ENCODE results near the gene CRYGN.

The CRYGN gene

DNA sequence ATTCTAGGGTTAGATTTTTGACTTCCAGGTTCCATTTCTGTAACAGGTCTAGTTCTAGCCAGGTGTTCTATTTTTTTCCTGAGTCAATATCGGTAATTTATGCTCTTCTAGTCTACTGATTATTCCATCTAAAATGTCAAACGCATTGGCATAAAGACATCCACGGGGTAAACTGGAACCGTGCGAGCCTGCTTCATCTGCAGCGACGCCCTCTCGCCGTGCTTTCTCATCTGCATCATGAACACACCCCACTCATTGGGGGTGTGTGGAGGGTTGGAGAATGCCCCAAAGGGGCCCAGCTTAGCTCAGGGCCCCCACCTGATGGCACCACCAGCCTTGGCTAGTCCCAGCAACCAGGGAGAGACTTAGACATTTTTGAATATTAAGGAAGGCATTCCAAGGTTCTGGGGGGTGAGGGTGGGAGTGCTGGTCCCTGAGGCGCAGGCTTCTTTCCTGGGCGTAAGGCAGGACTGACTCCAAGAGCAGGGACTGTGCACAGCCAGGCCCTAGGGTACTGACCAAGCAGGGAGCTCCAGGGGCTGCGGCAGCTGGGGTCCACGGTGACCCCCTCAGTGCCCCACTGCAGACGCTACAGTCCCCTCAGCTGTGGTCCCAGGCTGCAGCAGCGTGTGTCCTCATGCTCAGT lies 12.9 kb upstream of the CRYGN start:
- TF ChIP-seq GATA2 (IDR thresholded peaks at IDR 0.05; ENCODE audit: low read depth, low read length) = no peak
- no peak for TF ChIP-seq GATA3 (IDR thresholded peaks at IDR 0.05; ENCODE audit: low read depth, low read length)

DNA sequence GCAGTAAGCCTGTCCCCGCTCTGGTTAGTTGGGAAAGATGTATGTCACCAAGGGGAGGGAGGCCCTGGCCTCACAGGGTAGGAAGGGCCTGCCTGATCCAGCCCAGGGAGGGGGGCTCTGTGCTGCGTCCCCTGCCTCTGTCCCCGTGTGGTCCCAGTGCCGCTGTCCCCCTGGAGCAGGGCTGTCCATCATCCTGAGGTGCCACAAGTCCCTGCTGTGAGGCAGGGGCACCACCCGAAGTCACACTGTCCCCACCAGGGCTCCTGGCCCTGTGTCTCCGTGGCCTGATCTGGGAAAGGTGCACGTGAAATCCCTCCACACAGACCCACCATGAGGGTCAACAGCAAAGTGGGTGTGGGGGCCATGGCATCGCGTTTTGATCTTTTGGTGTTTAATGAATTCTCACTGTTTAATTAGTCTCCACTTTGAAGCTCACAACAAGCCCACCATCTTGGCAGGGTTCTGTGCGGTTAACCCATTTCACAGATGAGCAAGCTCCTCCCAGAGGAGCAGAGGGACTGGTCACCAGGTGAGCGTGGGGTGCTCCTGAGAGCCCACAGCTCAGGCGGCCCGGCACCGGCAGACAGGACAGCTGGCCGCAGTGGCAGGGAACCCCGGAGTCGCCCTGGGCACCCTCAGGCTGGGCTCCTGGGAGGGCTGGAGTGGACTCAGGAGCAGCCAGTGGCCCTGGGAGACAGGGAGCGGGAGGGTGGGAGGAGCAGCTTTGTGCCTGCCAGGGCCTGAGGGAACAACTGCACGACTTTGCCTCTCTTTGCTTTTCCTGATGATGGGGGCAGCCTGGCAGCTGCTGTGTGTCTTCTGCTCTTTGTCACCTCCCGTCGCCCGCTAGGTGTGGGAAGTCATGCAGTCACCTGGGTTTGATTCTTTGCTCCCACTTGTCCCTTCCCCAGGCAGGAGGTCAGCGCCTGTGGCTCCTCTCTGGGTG lies 12.0 kb upstream of the CRYGN start:
- TF ChIP-seq GATA2 (IDR thresholded peaks at IDR 0.05; ENCODE audit: low read depth, low read length) (no peak), GATA3 (IDR thresholded peaks at IDR 0.05; ENCODE audit: low read depth, low read length) (no peak)

DNA sequence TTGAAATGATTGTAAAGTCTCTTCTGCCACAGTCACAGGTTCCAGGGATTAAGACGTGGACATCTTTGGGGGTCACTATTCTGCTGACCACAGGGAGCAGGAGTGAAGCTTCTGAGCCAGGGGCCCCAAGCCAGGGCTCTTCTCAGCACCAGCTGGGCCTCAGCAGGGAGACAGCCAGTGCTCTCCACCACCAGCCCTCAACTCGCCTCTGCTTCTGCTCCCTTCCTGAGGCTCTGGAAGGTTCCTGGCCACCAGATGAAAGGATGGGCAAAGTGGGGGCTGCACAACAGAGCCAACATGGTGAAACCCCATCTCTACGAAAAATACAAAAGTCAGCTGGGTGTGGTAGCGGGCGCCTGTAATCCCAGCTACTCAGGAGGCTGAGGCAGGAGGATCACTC lies 11.2 kb upstream of the CRYGN start:
- TF ChIP-seq GATA2 (IDR thresholded peaks at IDR 0.05; ENCODE audit: low read depth, low read length) (no peak), GATA3 (IDR thresholded peaks at IDR 0.05; ENCODE audit: low read depth, low read length) (no peak)

DNA sequence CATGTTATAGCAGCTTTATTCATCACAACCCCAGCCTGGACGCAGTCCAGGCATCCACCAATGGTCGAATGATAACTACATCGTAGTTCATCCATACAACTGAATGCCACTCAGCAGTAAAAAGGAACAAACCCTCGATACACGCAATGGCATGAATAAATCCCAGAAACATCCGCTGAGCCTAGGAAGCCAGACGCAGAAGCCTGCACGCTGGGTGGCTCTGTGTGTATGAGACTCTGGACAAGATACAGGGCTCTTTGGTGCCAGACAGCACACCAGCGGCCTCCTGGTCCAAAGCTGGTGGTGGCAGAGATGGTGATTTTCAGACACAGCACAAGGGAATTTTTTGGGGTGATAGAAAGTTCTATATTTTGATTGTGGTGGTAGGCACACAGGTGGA lies 10.0 kb upstream of the CRYGN start:
- TF ChIP-seq GATA2 (IDR thresholded peaks at IDR 0.05; ENCODE audit: low read depth, low read length) = no peak

DNA sequence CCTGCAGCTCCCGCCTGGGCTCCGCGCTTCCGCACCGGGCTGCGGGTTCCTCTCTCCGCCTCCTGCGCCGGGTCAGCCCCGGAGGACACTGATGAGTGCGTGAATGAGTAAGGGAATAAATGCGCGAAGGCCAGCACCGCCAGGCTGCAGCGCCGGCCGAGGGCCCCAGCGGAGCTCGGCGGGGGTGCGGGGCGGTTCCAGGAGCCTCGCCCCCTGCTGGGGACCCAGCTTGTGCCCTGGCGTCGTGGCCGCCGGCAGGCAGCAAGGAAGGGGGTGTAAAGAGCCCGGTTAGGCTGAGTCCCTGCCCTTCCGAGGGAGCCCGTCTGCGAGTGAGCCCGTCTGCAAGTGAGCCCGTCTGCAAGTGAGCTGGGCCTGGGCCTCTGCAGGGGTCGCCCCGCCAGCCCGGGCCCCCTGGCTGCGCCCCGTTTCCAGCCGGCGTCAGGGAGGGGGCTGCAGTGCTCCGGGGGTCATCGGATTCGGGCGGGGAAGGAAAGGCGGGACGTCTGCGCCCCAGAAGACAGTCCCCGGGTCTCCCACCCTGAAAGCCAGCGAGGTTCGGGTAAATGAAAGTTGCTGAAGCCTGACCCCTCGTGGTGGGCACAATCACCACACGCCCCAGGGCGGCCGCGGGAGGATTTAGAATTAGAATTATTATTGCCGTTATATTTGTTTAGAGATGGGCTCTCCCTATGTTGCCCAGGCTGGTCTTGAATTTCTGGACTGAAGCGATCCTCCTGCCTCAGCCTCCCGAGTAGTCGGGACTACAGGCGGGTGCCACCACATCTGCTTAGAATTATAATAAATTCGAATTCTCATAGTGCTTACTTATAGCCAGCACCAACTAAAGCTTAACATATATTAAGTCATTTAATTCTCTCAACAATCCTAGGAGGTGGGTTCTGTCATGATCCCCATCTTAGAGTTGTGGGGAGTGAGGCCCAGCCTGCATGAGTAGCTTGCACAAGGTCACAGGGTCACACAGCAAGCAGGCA lies 8.6 kb upstream of the CRYGN start:
- TF ChIP-seq GATA3 (IDR thresholded peaks at IDR 0.05; ENCODE audit: low read depth, low read length) = no peak
- TF ChIP-seq GATA2 (IDR thresholded peaks at IDR 0.05; ENCODE audit: low read depth, low read length) = no peak

DNA sequence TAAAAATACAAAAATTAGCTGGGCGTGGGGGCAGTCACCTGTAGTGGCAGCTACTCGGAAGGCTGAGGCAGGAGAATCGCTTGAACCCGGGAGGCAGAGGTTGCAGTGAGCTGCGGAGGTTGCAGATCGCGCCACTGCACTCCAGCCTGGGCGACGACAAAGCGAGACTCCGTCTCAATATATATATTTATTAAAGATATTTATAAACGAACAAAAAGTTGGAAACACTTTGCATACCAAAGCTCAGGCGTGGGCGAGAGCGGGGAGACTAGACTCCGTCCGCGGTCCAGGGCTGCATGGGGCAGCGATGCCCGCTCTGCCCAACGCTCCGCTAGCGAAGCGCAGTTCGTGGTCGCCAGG lies 7.9 kb upstream of the CRYGN start:
- TF ChIP-seq GATA3 (IDR thresholded peaks at IDR 0.05; ENCODE audit: low read depth, low read length) (no peak), GATA2 (IDR thresholded peaks at IDR 0.05; ENCODE audit: low read depth, low read length) (no peak)

DNA sequence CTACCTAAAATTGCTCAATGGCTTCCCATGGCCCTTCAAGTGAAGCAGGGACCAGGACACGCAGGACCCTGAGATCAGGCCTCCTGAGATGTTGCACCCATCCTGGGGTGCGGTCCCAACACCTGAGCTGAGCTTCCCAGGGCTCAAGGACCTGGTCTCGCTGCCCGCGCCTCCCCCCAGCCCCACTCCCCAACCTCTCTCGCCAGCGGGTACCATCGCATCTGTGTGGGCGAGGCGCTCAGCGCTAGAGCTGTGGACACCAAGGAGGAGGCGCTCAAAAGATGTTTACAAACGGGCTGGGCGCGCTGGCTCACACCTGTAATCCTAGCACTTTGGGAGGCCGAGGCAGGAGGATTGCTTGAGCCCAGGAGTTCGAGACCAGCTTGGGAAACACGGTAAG lies 7.4 kb upstream of the CRYGN start:
- TF ChIP-seq GATA3 (IDR thresholded peaks at IDR 0.05; ENCODE audit: low read depth, low read length) (no peak), GATA2 (IDR thresholded peaks at IDR 0.05; ENCODE audit: low read depth, low read length) (no peak)

DNA sequence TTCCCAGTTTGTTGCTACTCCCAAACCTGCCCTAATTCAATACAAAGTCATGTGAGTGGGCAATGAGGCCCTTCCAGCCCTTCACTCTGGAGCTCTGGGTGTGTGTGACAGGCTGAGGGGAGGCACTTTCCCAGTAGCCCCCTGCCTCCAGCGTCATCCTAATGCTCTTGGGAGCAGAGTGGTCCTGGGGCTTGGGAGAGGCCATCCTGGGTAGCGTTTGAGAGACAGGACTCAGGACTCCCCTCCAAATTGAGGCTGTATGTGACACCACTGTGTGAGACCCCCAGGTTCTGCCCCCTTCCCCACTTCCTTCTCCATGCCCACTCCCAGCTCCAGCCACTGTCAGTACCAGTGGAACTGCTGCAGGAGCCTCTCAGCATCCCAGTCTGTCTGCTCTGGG lies 6.5 kb upstream of the CRYGN start:
- TF ChIP-seq GATA3 (IDR thresholded peaks at IDR 0.05; ENCODE audit: low read depth, low read length) = no peak
- no peak for TF ChIP-seq GATA2 (IDR thresholded peaks at IDR 0.05; ENCODE audit: low read depth, low read length)

DNA sequence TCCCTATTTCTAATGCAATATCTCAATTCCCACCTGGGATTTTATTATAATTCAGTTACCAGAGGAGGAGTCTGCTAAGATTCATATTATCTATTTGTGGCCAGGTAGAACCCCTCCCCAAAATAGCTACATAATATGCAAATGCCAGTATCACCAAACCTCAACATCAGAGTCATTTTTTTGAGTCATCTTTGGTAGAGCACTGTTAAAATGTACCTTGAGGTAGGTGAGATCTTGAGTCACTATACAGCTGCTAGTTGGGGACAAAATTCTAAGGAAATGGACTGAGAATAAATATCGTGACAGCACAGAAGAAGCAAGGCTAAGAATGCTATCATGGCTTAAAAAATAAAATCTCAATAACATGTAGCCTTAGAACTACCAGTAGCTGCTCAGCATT lies 4.7 kb upstream of the CRYGN start:
- TF ChIP-seq GATA3 (IDR thresholded peaks at IDR 0.05; ENCODE audit: low read depth, low read length) (no peak), GATA2 (IDR thresholded peaks at IDR 0.05; ENCODE audit: low read depth, low read length) (no peak)

DNA sequence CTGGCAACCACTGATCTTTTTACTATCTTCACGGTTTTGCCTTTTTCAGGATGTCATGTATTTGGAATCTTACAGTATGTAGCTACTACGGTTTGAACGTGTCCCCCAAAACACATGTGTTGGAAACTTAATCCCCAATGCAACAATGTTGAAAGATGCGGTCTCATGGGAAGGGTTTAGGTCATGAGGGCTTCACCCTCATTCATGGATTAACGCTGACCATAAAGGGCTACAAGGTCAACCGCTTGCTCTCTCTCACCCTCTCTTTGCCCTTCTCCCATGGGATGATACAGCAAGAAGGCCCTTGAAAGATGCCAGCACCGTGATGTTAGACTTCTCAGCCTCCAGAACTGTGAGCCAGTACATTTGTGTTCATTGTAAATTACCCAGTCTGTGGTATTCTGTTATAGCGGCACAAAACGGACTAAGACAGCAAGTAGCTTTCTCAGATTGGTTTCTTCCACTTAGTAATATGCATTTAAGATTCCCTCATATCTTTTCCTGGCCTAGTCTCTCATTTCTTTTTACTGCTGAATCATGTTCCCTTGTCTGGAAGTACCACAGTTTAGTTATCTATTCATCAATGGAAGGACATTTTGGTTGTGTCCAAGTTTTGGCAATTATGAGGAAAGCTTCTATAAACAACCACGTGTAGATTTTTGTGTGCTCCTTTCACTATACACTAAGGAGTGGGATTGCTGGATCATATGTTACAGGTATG lies 3.0 kb upstream of the CRYGN start:
- TF ChIP-seq GATA3 (IDR thresholded peaks at IDR 0.05; ENCODE audit: low read depth, low read length) = no peak
- TF ChIP-seq GATA2 (IDR thresholded peaks at IDR 0.05; ENCODE audit: low read depth, low read length) = no peak

DNA sequence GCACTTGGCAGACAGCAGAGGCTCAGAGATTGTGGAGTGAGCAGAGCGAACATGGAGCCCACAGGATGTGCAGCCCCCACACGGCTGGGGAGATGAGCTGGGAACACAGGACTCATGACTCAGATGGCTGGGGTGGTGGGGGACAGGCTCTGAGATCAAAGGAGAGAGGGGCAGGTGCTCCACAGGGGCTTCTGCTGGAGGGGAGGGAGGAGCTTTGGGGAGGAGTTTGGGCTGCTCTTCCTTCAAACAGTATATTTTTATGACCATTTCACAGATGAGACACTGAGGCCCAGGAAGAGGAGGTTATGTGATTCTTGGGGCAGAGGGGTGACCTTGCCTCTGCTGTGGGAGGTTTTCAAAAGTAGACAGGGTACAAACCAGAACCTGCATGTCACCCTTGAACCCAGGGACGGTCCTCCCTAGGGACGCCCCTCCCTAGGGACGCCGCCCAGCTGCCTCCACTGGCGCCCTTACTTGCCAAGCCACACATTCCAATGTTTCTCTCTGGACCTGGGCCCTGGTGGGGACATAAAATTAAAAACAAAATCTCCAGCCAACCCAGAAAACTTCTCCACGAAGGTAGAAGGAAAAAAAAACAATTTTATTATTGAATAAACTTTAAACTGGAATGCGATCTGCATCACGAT lies 981 bp upstream of the CRYGN start:
- TF ChIP-seq GATA3 (IDR thresholded peaks at IDR 0.05; ENCODE audit: low read depth, low read length) (no peak), GATA2 (IDR thresholded peaks at IDR 0.05; ENCODE audit: low read depth, low read length) (no peak)

DNA sequence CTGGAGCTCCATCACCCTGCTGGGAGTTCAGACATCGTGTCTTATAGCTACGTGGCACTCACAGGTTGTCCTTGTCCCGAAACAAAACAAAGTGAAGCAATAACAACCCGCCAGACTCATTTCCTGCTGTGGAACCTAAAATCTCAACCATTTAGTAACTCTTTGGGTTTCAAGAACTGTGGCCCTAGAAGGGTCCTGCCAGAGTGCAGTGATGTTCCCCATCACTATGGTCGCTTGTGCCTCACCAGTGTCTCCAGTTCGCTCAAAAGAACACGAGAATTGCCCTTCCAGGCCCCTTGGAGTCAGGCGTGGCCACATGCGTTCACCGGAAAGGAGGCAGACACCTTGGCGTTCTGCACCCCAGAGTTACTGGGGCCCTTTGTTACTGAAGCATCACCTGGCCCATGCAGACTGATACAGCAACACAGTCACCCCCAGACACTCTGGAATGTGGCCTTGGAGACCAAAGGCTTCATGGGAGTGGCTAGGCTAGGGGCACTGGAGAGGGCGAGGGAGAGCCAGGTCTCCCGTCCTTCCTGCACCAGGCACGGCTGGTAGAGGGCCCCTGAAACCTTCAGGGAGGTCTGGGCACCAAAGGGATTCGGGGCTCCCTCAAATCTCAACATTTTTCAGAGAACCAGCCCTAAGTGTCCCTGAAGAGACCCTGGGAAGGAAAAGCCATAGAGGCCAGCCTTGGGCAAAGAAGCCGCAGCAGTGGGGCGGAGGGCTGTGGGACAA lies 908 bp downstream of the CRYGN start:
- no peak for TF ChIP-seq GATA2 (IDR thresholded peaks at IDR 0.05; ENCODE audit: low read depth, low read length)
- no peak for TF ChIP-seq GATA3 (IDR thresholded peaks at IDR 0.05; ENCODE audit: low read depth, low read length)

All from SH-SY5Y (cell line).